Anterior cingulate cortex (tissue), 58 donors: ENCODE data around the gene CAMK2N2.
"Not testable (repeated sequence)": the region's sequence is repeated elsewhere in the genome, so short reads cannot be mapped to it uniquely, and the experiment has no call there.

Source experiments
- DNase-seq, 58 donors: peaks; one replicate each; lab custom pipeline; 2025; lab: John Stamatoyannopoulos, UW

Gene CAMK2N2

GRCh38 chr3:184275961-184276910, 14.9 kb upstream of the CAMK2N2 start, which contains the start of gene ECE2:
Gene ECE2, plus strand, starts transcription at chr3:184276022. Its CDS starts 132 bp downstream, at chr3:184276154.
- peak in 1 of 58 donors; percentile 19 for DNase-seq

- DNase-seq: no peak
Measured at GRCh38 chr3:184275381-184275701, 14.0 kb upstream of the CAMK2N2 start.

GRCh38 chr3:184272269-184272668, 10.9 kb upstream of the CAMK2N2 start:
- no peak for DNase-seq

- DNase-seq: not testable (repeated sequence)
Measured at GRCh38 chr3:184267249-184267648, 5.9 kb upstream of the CAMK2N2 start.

- DNase-seq: peak in 1 of 58 donors; percentile 18
Measured at GRCh38 chr3:184262764-184263179, 1.4 kb upstream of the CAMK2N2 start.

GRCh38 chr3:184261854-184262763, 756 bp upstream of the CAMK2N2 start:
- DNase-seq: peak in 1 of 58 donors; percentile 16

- no peak for DNase-seq
Measured at GRCh38 chr3:184260724-184261269, 556 bp downstream of the CAMK2N2 start.

GRCh38 chr3:184259878-184260723, 1.3 kb downstream of the CAMK2N2 start:
- DNase-seq: peak in 5 of 58 donors; percentile 4 to 35 (median 22)

- DNase-seq: peak in 1 of 58 donors; percentile 20
Measured at GRCh38 chr3:184259396-184259877, 1.9 kb downstream of the CAMK2N2 start.

- no peak for DNase-seq
Measured at GRCh38 chr3:184258926-184259325, 2.4 kb downstream of the CAMK2N2 start.

- peak in 3 of 58 donors; percentile 19 to 76 (median 28) for DNase-seq
Measured at GRCh38 chr3:184257083-184257915, 4.1 kb downstream of the CAMK2N2 start.

GRCh38 chr3:184255291-184256039, 5.9 kb downstream of the CAMK2N2 start:
- no peak for DNase-seq

- DNase-seq: peak in 52 of 58 donors; percentile 15 to 87 (median 54)
Measured at GRCh38 chr3:184250167-184250828, 11.1 kb downstream of the CAMK2N2 start.

GRCh38 chr3:184249412-184250166, 11.8 kb downstream of the CAMK2N2 start, which contains the start of gene EEF1AKMT4:
Gene EEF1AKMT4, plus strand, starts transcription at chr3:184249672. Its CDS starts 23 bp downstream, at chr3:184249695.
- DNase-seq: peak; percentile 36 to 95 (median 88)

GRCh38 chr3:184248454-184249411, 12.6 kb downstream of the CAMK2N2 start, which contains the start of gene ALG3:
Gene ALG3, minus strand, starts transcription at chr3:184248962. Its CDS starts 22 bp downstream, at chr3:184248940.
- peak in 55 of 58 donors; percentile 20 to 86 (median 69) for DNase-seq
